GM18505 (cell line): Measurements from ENCODE around the gene NAV3.

ENCODE experiments used
- ATAC-seq: cut with Tn5 transposase; IDR thresholded peaks from one replicate; pipeline ENCODE4 v1.9.1; 2021; ENCODE audit not compliant: unreplicated experiment
- POLR2A ChIP-seq: IDR thresholded peaks from 4 replicates; pipeline ENCODE4 v1.6.1; 2011; ENCODE audit warnings: borderline replicate concordance; ENCODE audit not compliant: insufficient read depth, insufficient read length; ENCODE audit errors: extremely low read depth

NAV3 gene

DNA sequence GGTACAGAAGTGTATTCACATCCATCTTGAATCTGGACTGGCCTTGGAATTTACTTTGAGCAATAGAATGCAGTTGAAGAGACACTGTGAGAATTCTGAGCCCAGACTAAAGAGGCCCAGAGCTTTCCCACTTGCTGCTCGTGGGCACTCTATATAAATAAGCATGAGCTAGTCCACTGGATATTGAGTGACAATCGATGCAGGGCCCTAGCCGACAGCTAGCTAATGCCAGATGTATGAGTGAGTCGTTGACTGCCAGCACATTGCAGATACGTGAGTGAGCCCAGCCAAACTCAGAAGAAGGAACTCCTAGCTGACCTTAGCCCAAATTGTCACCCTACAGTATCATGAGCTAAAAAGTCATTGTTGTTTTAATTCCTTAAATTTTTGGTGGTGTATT is 24.9 kb downstream of the NAV3 start:
- no peak for ATAC-seq

DNA sequence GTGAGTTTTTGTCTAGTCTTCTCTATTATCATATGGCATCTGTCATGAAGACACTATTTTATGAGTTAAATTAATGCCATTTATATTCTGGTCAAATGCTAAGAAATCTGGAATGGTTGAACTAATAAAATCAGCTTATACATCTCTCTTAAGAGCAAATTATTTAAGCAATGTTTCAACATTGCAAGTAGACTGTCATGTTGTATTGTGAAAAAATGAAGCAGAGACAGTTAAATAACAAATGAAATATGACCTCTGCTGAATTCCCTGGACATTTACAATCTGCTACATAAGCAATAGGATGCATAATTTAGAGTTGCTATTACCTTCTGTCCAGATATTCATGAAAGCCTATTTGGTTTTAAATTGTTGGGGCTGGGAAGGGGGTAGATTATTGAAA is 30.6 kb downstream of the NAV3 start:
- no peak for ATAC-seq

More for the DNA sequence above, 24.9 kb downstream of the NAV3 start:
- TF ChIP-seq POLR2A: no peak

DNA sequence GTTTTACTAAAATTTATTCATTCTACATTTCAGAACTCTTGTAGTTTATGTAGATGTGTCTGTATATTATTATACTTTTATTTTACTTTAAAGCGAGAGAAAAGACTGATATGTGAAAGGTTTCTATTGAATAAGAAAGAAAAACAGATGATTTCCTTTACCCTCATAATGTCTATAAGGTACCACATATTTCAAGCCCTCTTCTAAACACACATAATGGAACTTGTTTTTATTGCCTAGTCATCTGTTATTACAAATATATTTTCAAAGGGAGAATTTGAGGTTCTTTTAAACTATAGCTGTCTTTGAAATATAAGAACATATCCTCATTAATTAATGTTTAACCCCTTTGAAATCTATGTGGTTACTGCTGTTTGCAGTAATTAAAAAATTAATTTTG is 34.5 kb downstream of the NAV3 start:
- ATAC-seq: no peak
- TF ChIP-seq POLR2A: no peak

More for the DNA sequence above, 30.6 kb downstream of the NAV3 start:
- no peak for TF ChIP-seq POLR2A

DNA sequence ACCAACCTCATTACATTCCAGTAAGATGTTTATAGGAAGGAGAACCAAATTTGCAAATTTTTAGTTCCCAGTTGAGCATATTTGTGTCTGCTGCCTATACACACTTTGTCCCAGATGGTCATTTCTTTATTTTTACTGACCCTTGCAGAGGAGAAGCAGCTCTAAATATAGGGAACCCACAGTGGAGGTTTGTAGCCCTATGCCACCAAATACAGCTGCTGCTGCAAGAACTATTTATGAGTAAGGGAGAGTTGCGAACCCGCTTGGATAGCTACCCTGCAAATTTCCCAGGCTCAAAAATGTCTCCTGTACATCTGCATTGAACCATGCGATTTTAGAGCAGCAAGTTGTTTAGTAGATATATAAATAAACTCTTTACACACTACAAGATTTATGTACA is 48.2 kb downstream of the NAV3 start:
- ATAC-seq: no peak
- no peak for TF ChIP-seq POLR2A

DNA sequence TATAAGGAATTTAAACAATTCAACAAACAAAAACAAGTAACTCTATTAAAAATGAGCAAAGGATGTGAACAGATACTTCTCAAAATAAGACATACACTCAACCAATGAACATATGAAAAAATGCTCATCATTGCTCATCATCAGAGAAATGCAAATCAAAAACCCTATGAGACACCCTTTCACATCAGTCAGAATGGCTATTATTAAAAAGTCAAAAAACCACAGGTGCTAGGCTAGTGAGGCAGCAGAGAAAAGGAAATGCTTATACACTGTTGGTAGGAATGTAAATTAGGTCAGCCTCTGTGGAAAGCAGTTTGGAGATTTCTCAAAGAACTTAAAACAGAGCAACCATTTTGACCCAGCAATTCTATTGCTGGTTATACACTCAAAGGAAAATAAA is 52.0 kb downstream of the NAV3 start:
- ATAC-seq: peak; percentile 52
- no peak for TF ChIP-seq POLR2A

DNA sequence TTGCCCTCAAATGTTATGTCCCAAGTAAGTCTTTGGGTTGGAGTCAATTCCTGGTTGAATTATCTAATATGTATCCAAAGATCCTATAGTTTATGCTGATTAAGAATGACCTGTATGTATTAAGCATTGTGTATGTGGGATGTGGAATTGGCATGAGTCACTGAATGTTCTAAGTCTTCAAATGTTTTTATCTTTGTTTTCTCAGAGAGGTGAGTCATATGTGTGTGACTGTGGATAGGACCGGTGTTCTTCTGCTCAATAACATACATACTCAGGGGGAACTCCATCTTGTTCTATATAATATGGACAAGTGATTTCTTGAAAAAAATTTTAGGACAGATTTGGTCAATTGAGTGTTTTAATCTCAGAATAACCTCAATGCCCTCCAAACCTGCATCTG is 57.9 kb downstream of the NAV3 start:
- no peak for TF ChIP-seq POLR2A
- no peak for ATAC-seq

DNA sequence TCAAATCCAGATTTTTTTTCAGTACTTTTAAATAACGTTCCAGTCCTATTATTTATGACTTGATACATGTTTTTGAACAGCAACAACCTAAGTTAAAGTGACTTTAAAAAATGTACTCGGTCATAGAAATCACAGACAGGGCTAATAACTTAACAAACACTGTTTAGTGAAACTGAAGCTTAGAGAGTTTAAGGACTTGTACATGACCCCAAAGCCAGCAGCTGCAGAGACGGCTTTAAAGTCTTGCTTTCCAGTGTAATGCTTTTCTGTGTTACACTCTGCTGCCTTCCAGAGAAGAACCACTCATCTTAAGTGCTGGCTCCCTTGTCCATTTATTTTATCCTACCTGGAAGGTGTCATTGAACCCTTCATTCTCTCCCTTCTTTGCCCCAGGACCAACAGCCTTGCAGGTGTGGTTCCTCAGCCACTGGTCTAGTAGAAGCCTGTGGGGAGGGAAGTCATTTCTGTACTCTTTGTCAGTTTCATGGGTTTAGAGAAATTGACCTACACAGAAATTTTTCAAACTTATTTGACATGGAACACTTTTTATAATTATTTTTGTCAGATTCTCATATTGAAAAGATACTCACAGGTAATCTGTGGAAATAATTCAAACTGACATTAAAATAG is 60.9 kb downstream of the NAV3 start:
- no peak for ATAC-seq
- no peak for TF ChIP-seq POLR2A

DNA sequence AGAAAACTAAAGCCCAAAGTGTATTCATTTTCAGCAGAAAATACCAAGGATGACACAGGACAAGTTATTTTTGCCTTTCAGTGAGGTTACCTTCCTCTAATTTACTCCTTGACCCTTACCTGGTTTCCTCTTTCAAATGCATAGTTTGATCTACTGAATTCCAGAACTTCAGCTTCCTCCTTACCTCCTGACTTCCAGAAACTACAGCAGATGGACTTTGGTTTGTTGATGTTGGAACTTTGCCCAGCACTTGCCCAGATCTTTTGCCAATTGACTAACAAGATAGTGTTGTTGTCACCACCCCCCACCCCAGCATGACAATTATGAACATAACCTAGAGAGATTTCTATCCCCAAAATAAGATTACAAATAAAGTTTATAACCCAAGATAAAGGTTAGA is 63.2 kb downstream of the NAV3 start:
- ATAC-seq: no peak
- no peak for TF ChIP-seq POLR2A

DNA sequence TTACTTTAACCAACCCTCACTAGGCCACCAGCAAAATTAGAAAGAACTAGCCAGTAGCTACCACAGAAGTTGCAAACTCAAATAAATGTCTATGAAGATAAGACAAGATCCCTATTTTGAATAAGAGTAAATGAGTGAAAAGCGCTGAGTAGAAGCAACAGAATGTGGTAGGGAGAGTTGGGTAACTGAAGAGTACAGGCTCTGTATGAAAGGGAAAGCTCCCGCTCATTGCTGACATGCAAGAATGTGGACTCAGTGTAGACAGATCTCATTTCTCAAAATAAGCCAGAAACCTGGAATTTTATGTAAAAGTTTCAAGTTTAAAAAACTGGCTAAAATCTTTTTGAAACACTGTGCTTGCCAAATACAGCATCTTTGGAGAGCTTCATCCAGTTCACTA is 63.9 kb downstream of the NAV3 start:
- TF ChIP-seq POLR2A: no peak

DNA sequence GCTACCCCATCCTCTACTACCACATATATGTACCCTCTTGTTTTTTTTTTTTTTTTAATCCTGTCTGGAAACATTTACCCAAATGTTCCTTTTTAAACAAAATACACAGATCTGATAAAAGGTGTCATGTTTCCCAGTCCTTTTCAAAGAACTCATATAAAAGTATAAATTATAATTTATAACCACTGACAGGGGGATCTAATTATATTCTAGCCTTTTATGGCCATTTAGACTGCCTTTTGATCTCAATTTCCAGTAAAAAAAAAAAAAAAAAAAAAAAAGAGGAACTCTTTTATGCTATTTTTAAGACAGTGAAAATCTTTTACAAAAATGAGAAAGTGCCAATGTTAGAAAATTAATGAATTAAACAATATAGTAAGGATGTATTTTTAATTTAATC is 65.0 kb downstream of the NAV3 start:
- TF ChIP-seq POLR2A: no peak
- ATAC-seq: no peak

More for the DNA sequence above, 63.9 kb downstream of the NAV3 start:
- ATAC-seq: no peak

DNA sequence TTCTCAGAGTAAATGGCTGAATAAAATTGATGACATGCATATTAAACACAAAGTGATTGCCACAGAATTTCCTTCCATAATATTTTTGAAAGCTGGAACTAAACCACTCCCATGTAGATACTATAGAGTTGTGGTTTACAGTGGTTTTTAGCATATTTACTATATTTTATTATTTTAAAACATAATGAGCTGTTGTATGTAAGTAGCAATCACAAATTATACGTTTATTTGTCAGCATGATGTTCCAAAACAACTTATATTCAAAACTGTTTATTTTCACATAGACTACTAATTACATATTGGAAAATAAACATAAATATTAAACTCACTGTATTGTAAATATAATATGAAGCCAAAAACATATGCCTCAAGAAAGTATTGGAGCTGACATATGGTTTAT is 77.2 kb downstream of the NAV3 start:
- no peak for TF ChIP-seq POLR2A
- ATAC-seq: no peak

DNA sequence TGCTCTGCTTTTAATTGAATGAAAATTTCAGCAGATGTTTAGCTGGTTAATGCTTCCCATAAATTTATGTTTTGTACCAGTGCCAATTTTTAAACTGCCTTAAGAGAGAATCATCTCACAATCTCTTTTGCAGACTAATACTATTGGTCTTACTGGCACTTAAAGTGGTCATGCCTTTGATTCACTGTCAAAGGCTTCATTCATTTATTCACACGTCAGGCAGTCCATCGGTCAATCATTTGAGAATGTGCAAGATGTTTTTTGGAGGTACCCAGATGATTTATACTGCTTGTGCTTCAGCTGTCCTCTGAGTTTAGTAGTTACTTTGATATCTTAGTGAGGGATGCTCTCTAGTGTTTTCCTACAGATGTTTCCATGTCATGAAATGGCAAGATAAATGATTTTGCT is 83.4 kb downstream of the NAV3 start:
- no peak for TF ChIP-seq POLR2A
- ATAC-seq: no peak

DNA sequence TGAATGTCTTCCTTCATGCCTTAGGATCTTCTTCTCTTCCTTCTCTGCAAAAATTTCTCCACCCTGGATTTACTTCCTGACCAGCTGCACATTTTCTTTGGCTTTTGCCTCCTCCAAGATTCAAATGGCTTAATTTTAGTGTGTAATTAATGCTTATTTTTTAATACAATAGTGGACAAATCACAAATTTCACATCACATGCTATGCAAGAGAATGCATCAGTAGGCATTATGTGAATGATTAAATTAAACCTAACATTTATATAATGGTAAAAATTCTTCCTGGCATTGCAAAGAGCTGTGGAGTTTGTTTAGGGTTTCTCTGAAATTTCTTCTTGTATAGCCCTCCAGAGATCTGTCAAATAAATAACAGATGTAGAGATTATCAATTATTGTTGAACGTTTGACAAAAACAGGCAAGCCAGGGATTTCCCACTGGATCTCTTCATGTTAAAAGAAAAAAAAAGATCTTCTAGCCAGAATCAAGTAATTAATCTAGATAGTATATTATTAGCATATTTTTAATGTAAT is 84.4 kb downstream of the NAV3 start:
- TF ChIP-seq POLR2A: no peak
- ATAC-seq: no peak

DNA sequence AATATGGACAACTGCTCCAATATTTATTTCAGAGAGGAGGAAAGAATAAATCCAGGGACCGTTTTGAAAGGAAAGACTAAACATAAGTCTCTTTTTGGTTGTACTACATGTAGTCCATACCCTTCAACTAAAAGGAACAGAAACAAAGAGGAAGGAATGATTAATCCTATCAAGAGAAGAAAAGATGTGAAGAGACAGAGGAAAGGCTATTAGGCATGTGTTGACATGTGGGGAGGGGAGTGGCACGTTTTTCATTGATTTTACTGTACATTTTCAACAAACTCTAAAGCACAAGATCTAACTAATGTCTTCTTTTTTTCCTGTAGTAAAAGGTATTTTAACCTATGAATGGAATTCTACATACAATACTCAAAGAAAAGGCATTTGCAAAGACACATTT is 85.6 kb downstream of the NAV3 start:
- no peak for TF ChIP-seq POLR2A
- ATAC-seq: no peak

DNA sequence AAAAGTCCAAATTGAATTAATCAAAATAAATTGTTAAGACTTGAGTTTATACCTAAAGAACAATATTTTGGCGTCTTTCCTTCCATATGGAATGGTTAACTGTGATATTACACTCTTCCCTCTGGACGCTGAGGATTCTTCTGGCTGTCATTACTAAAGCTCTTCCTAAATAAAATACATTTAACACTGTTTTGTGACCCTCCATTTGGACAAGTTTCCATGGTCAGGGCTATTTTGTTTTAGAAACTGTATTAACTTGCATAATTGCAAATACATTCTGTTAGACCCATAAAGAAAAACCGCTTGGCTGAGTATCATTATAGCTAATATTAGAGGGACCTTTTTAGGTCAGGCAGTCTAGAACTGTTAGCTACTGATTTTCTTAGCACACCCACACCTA is 87.4 kb downstream of the NAV3 start:
- ATAC-seq: no peak
- no peak for TF ChIP-seq POLR2A

DNA sequence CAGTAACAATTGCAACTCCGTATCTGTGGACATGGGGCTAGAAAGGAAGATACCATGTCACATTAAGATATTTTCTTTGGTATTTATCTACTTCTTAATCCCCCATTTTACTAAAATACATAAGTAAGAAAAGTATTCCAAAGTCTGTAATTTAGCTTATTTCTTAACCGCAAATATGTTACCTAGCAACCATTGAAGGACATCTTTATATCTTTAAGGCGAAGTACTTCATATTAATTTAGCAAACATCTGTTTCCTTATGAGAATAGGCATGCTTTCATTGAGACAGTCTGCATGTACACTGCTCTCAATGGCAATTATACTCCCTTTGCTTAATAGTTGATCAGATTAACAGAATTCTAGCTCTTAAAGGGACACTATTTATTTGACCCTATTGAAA is 88.8 kb downstream of the NAV3 start:
- ATAC-seq: no peak
- TF ChIP-seq POLR2A: no peak

DNA sequence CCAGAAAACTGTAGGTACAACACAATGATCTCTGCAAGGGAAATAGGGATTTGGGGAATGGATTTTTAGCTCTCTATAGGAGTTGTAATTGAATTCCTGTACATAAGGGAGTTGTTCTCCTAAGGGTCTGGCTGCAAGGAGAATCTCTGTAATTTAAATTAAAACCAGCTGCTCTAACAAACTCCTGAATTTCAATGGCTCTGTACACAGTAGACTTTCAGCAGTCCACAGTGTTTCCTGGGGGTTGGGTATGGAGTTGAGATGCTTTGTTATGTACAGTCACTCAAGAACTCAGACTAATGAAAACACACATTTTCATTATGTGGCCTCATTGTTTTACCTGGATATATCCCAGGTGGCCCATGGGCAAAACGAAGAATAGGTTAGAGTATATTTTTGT is 93.2 kb downstream of the NAV3 start:
- ATAC-seq: no peak
- TF ChIP-seq POLR2A: no peak
